CD4-positive, CD25-positive, alpha-beta regulatory T cell (primary cell): ENCODE results near the gene DOCK1. TPM values are rescaled to one million over a fixed set of nuclear protein-coding genes. Genes with fewer than 3 reads are reported as not detected.

ENCODE experiments used
- ATAC-seq, 2 donors: fragments of 150-1000 bp; cut with Tn5 transposase; one replicate each; pipeline ENCODE4 v1.10.0; 2021; ENCODE audit warnings: low read depth in 2 of 2, moderate number of reproducible peaks in 2 of 2, moderate library complexity in 1 of 2
- DNase-seq, 3 donors: peaks; one replicate each; pipeline versions ENCODE4 v3.0.0 to v3.0.0-alpha.2; 2012 to 2022; ENCODE audit warnings: mixed read lengths in 1 of 3
- H3K27ac ChIP-seq: one replicate; pipeline ENCODE4 v1.7.0; 2013; ENCODE audit warnings: mild to moderate bottlenecking, low read length; ENCODE audit not compliant: insufficient read depth, poor library complexity, severe bottlenecking
- H3K27me3 ChIP-seq: one replicate; pipeline ENCODE4 v1.7.0; 2013; ENCODE audit warnings: low read length; ENCODE audit not compliant: control insufficient read depth, insufficient read depth
- H3K36me3 ChIP-seq: one replicate; pipeline ENCODE4 v1.7.0; 2013; ENCODE audit warnings: mild to moderate bottlenecking, low read length, moderate library complexity; ENCODE audit not compliant: control insufficient read depth, insufficient read depth
- H3K4me1 ChIP-seq: 2 replicates; pipeline ENCODE4 v1.7.0; 2013; ENCODE audit warnings: mild to moderate bottlenecking, low read length; ENCODE audit not compliant: insufficient read depth, control insufficient read depth, poor library complexity, severe bottlenecking
- H3K4me3 ChIP-seq: one replicate; pipeline ENCODE4 v1.7.0; 2013; ENCODE audit warnings: low read depth, mild to moderate bottlenecking, low read length, moderate library complexity
- H3K9me3 ChIP-seq, 2 experiments: 1 replicate in 1 of 2; 2 replicates in 1 of 2; pipeline ENCODE4 v1.7.0; 2013; ENCODE audit warnings: low read length in 2 of 2, mild to moderate bottlenecking in 1 of 2, moderate library complexity in 1 of 2; ENCODE audit not compliant: control insufficient read depth in 2 of 2
- H3K27ac Mint-ChIP-seq, 3 donors: one replicate each; pipeline ENCODE4 v1.8.0; 2020 to 2022; ENCODE audit warnings: mild to moderate bottlenecking in 3 of 3, mixed read lengths in 3 of 3, moderate library complexity in 2 of 3
- H3K27me3 Mint-ChIP-seq: one replicate; pipeline ENCODE4 v1.8.0; 2022; ENCODE audit warnings: mild to moderate bottlenecking, mixed read lengths
- H3K36me3 Mint-ChIP-seq: one replicate; pipeline ENCODE4 v1.8.0; 2020; ENCODE audit warnings: mixed read lengths
- H3K4me1 Mint-ChIP-seq, 4 donors: one replicate each; pipeline ENCODE4 v1.8.0; 2020 to 2022; ENCODE audit warnings: mixed read lengths in 4 of 4, mild to moderate bottlenecking in 1 of 4
- H3K4me3 Mint-ChIP-seq, 4 donors: one replicate each; pipeline ENCODE4 v1.8.0; 2020 to 2022; ENCODE audit warnings: mild to moderate bottlenecking in 4 of 4, mixed read lengths in 4 of 4, moderate library complexity in 3 of 4
- H3K9me3 Mint-ChIP-seq, 7 donors: one replicate each; pipeline ENCODE4 v1.8.0; 2020 to 2022; ENCODE audit warnings: mixed read lengths in 7 of 7, mild to moderate bottlenecking in 3 of 7, moderate library complexity in 2 of 7
- polyA plus RNA-seq, 4 donors: library from polyadenylated mRNA; unstranded; fragments of 300-500 nt; fragmentation: Illumina TruSeq; gene quantifications; one replicate each; pipeline ENCODE4 v1.2.3, GENCODE V29; 2021
- total RNA-seq: library from RNA; stranded (reverse); gene quantifications from one replicate; pipeline ENCODE4 v1.2.3, GENCODE V29; 2022

The DOCK1 gene
- total and polyA plus RNA-seq, 5 donors from 2014 or later: 0.20 TPM; not detected in 4

DNA sequence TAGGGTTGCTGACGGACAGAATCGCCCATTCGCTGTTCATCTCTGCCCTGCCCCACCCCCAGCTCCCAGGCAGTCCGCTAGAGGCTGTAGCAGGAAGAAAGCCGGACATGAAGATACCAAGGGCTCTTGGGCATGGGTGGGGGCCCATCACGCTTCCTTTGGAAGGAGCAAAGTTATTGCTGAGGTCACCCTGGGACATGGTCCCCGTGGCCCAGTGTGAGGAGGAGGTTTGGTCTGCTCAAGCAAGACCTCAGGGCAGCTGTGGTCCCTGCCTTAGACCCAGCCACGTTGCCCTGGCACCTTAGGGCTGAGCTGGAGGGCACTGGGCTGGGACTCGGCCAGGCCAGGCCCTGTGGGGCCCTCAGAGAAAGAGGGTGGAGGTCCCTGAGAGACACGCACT, 511.8 kb downstream of the DOCK1 start:
- no peak for ATAC-seq
- no peaks in the 10 kb centered on the region for H3K27me3 ChIP-seq

DNA sequence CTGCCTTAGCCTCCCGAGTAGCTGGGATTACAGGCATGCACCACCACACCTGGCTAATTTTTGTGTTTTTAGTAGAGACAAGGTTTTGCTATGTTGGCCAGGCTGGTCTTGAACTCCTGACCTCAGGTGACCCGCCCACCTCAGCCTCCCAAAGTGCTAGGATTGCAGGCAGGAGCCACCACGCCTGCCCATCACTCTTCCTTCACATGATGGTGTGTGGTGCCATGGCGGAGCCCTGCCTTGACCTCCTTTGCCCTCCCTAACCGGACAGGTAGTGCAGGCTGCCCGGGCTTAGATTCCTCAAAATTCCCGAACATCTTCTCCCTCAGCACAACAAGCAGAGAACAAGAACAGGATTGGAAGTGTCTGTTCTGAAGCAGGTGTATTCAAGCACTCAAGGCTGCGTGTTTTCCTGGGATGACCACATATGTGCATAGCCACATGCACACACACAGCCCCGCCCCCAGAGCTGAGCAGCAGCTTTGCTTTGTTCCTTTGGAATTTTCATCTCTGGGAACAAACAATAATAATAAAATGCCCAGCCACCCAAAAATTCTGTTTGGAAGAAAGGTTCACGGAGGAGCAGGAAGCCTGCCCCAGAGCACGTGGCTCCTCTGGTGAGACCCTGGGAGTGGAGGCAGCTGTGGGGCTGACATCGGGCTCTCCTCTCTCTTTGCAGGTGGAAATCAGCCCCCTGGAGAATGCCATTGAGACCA, 512.6 kb downstream of the DOCK1 start:
- Histone ChIP-seq H3K27ac (no peak overlapping the region), H3K27me3 (no peaks in the 10 kb centered on the region), H3K9me3 (no peaks in the 10 kb centered on the region), H3K4me1 (no peaks in the 10 kb centered on the region), H3K4me3 (no peak overlapping the region), H3K36me3 (no peaks in the 10 kb centered on the region)
- ATAC-seq (no peak), DNase-seq (no peak)
- no peaks in the 10 kb centered on the region for H3K36me3 Mint-ChIP-seq
- no peaks in the 10 kb centered on the region for H3K27me3 Mint-ChIP-seq
- H3K4me1 Mint-ChIP-seq: no peaks in the 10 kb centered on the region
- no peaks in the 10 kb centered on the region for H3K9me3 Mint-ChIP-seq
- H3K27ac Mint-ChIP-seq: no peak overlapping the region
- no peak overlapping the region for H3K4me3 Mint-ChIP-seq

More for the DNA sequence above, 511.8 kb downstream of the DOCK1 start:
- H3K27me3 Mint-ChIP-seq: no peaks in the 10 kb centered on the region
- no peak overlapping the region for H3K27ac Mint-ChIP-seq
- no peaks in the 10 kb centered on the region for H3K9me3 ChIP-seq
- DNase-seq: no peak
- no peaks in the 10 kb centered on the region for H3K4me1 Mint-ChIP-seq
- H3K9me3 Mint-ChIP-seq: no peaks in the 10 kb centered on the region
- no peak overlapping the region for H3K4me3 Mint-ChIP-seq
- H3K4me1 ChIP-seq: no peaks in the 10 kb centered on the region
- no peak overlapping the region for H3K27ac ChIP-seq
- no peak overlapping the region for H3K4me3 ChIP-seq
- H3K36me3 Mint-ChIP-seq: no peaks in the 10 kb centered on the region
- no peaks in the 10 kb centered on the region for H3K36me3 ChIP-seq

DNA sequence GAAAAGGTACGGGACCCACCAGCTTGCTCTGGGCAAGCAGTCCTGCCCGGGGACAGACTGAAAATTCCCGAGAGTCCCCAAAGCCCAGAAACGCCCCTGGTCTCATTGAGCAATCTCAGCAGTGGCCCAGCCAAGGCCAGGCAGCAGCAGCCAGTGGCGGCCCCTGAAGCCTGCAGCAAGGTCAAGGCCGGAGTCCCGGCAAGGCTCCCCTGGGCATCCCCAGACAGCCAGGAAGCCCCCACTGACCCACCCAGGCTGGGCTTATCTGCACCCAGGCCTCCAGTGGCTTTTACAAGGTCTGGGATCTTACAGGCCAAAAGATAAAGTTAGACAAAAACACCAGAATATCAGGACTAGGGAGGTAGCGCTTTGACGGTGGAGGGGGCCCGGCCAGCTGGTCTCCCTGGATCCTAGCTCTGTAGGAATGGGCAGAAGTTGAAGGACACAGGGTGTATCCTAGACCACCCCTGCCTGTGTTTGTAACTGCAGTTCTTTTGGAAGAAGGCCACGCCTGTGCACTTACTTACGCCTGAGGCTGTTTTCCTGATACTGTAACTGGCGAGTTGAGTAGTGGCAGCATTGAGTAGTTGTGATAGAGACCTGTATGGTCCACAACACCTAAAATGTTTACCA, 513.4 kb downstream of the DOCK1 start:
- Mint-ChIP-seq H3K27me3 (no peaks in the 10 kb centered on the region), H3K27ac (no peak overlapping the region), H3K4me1 (no peaks in the 10 kb centered on the region), H3K9me3 (no peaks in the 10 kb centered on the region), H3K4me3 (no peak overlapping the region), H3K36me3 (no peaks in the 10 kb centered on the region)
- H3K27me3 ChIP-seq: no peaks in the 10 kb centered on the region
- DNase-seq: no peak
- no peaks in the 10 kb centered on the region for H3K36me3 ChIP-seq
- ATAC-seq: no peak
- H3K9me3 ChIP-seq: no peaks in the 10 kb centered on the region
- no peak overlapping the region for H3K4me3 ChIP-seq
- H3K27ac ChIP-seq: no peak overlapping the region
- H3K4me1 ChIP-seq: no peaks in the 10 kb centered on the region

DNA sequence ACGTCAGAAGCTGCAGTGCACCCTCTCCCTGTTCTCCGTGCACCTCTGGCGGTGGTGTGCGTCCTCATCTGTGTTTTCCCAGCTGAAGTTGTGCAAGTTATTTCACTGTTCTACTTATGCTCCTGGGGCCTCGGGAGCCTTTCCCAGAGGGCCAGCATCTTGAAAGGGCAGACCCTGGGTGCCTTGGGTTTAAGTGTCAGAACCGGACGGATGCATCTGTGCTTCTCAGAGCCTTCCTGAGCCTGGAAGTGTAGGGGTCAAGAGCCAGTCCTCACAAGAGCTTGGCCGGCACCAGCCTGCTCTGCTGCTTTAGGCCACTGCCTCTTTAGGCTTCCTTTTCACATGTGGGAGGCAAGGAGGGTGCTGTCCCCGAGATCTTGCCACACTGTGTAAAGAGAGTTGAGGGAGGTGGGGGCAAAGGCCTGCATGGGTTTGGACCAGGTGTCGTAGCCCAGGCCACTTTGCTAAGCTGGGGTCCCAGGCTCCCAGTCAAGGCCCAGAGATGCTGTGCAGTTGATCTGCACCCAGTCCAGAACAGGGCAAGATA, 515.0 kb downstream of the DOCK1 start:
- no peak overlapping the region for H3K27ac Mint-ChIP-seq
- no peaks in the 10 kb centered on the region for H3K4me1 Mint-ChIP-seq

DNA sequence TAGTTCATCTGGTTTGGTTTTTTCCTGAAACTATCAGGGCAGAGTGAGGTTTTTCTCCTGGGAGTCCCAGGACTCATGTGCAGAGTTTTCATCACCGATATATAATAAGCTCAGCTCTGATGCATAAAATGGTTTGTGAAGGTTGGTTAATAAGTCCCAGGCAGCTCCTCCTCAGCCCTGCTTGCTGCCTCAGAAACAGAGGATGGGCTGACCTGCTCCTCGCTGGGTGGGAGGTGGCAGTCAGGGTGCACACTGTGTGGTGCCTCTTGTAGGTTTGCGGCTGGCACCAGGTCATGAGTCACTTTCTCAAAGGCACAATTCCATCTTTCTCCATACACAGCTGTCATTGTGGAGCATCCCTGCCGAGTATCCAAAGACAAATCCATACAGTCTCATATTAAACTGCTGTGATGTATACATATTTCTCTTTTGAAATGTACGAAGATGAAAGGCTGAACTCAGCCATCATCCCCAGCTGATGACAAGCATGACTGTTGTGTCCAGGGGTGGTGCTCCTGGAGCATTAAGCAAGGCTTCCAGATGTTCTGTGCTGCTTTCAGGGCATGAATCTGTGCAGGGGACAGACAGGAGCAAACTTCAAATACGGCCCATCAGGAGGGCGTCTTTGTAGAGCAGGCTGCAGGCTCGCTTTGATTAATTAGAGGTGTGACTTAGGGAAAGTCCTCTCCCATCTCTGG, 518.1 kb downstream of the DOCK1 start:
- H3K36me3 ChIP-seq: no peaks in the 10 kb centered on the region
- no peaks in the 10 kb centered on the region for H3K4me1 Mint-ChIP-seq
- no peak overlapping the region for H3K27ac ChIP-seq
- DNase-seq: no peak
- no peak overlapping the region for H3K4me3 ChIP-seq
- H3K4me3 Mint-ChIP-seq: no peak overlapping the region
- H3K27me3 ChIP-seq: no peaks in the 10 kb centered on the region
- H3K9me3 ChIP-seq: no peaks in the 10 kb centered on the region
- no peak overlapping the region for H3K27ac Mint-ChIP-seq
- peaks cover 0 to 5% (median 0%) of the 10 kb centered on the region in 7 donors for H3K9me3 Mint-ChIP-seq
- no peaks in the 10 kb centered on the region for H3K27me3 Mint-ChIP-seq
- ATAC-seq: no peak
- no peaks in the 10 kb centered on the region for H3K4me1 ChIP-seq
- H3K36me3 Mint-ChIP-seq: no peaks in the 10 kb centered on the region

More for the DNA sequence above, 515.0 kb downstream of the DOCK1 start:
- Histone ChIP-seq H3K27ac (no peak overlapping the region), H3K4me3 (no peak overlapping the region), H3K36me3 (no peaks in the 10 kb centered on the region), H3K9me3 (no peaks in the 10 kb centered on the region), H3K27me3 (no peaks in the 10 kb centered on the region), H3K4me1 (no peaks in the 10 kb centered on the region)
- no peak for ATAC-seq
- DNase-seq: no peak
- Mint-ChIP-seq H3K36me3 (no peaks in the 10 kb centered on the region), H3K9me3 (no peaks in the 10 kb centered on the region), H3K27me3 (no peaks in the 10 kb centered on the region), H3K4me3 (no peak overlapping the region)

DNA sequence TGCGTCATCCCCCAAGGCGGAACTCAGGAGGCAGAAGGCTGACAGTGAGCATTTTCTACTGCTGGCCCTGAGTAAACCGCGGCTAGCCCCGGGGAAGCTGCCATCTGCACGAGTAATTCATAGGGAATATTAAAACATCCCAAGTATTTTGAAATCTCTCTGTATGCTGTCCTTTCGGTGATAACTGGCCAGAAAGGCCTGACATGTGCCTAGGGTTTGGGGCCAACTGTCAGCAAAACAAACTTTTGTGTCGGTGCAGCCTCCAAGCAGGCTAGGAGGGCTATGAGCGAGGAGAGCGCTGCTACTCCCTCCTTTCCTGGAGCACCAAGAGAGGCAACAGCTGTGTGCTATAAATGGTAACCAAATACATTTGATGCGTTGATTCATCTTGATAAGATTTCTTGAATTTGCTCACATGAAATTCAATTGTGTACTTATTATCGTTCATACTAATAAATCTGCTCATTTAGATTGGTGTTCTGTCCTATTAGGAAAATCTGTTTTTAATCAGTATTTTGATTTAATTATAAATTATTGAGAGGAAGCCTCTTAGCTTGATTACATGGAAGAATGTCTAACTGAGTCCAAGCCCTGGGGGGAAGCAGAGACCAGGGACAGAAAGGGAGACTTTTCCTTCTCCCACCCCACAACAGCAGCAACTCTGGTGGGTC, 519.5 kb downstream of the DOCK1 start:
- Mint-ChIP-seq H3K9me3 (peaks cover 0 to 7% (median 0%) of the 10 kb centered on the region in 7 donors), H3K27ac (no peak overlapping the region), H3K4me1 (no peaks in the 10 kb centered on the region), H3K36me3 (no peaks in the 10 kb centered on the region), H3K27me3 (no peaks in the 10 kb centered on the region), H3K4me3 (no peak overlapping the region)
- H3K27me3 ChIP-seq: no peaks in the 10 kb centered on the region
- H3K4me3 ChIP-seq: no peak overlapping the region
- ATAC-seq (no peak), DNase-seq (no peak)
- H3K27ac ChIP-seq: no peak overlapping the region
- H3K36me3 ChIP-seq: no peaks in the 10 kb centered on the region
- H3K9me3 ChIP-seq: no peaks in the 10 kb centered on the region
- H3K4me1 ChIP-seq: no peaks in the 10 kb centered on the region

DNA sequence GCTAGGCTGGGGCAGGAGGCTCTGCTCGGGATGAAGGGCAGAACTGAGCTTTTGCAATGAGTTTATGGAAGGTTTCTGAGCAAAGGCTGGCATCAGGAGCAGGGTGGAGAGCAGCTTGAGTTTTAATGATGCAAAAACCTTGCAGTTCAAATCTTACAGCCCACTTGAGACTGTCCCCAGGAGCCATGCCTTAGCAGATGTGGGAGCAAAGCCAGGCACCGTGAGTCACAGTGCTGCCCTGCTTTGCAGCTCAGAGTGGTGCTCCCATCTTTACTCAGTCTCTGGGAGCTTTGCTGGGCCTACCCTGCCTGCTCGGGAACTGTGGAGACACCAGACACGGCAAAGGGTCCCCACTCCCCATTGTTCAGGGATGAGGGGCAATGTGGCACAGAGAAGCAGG, 521.5 kb downstream of the DOCK1 start:
- no peak overlapping the region for H3K4me3 ChIP-seq
- H3K4me1 ChIP-seq: no peaks in the 10 kb centered on the region
- no peaks in the 10 kb centered on the region for H3K9me3 ChIP-seq
- ATAC-seq: no peak
- H3K27ac Mint-ChIP-seq: no peak overlapping the region
- H3K27ac ChIP-seq: no peak overlapping the region
- no peaks in the 10 kb centered on the region for H3K27me3 Mint-ChIP-seq
- H3K27me3 ChIP-seq: no peaks in the 10 kb centered on the region
- peaks cover 0 to 7% (median 1%) of the 10 kb centered on the region in 7 donors for H3K9me3 Mint-ChIP-seq
- H3K4me3 Mint-ChIP-seq: no peak overlapping the region
- H3K4me1 Mint-ChIP-seq: no peaks in the 10 kb centered on the region
- H3K36me3 ChIP-seq: no peaks in the 10 kb centered on the region
- DNase-seq: no peak
- no peaks in the 10 kb centered on the region for H3K36me3 Mint-ChIP-seq
